Measurements from ENCODE around the gene CMTR1.
A peak's percentile ranks its signal among the peaks of the same experiment; 100 is the strongest.

CMTR1 gene

DNA sequence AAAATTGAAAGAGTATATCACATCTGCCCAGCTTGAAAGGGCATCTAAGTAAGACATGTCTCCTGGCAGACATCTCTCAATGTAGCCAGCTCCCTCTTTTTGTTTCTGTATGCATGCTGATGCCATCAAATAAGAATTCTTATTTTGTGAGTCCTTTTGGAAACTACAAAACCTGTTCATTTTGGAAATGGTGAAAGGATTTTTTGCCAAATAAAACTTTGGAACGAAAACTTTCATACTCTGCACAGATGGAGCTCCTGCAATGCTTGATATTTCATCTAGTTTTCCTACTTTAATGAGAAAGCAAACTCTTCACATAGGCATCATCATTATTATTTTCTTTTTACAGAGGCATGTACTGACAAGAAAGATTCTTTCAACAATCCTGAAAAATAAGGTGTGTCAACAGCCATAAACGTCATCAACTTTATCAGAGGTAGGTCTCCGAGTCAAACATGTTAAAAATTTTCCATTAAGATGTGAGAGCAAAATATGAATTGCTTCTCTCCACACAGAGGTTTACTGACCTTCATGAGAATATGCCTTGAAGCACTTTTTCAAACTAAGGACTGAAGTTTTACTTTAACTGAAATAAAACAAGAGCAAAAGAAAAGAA lies 26.2 kb upstream of the CMTR1 start:
- Histone ChIP-seq H3K4me1 (ENCODE audit: control insufficient read depth, insufficient read depth, low read length) (no peaks in the 10 kb centered on the region), H3K9me3 (ENCODE audit: control insufficient read depth, insufficient read depth, low read depth, low read length) (no peaks in the 10 kb centered on the region), H3K27ac (ENCODE audit: low read depth, low read length) (no peak overlapping the region), H3K4me3 (ENCODE audit: low read depth, low read length) (no peak overlapping the region), H3K36me3 (ENCODE audit: control insufficient read depth, insufficient read depth, low read length) (no peaks in the 10 kb centered on the region), H3K27me3 (ENCODE audit: control insufficient read depth, insufficient read depth, low read length) (no peaks in the 10 kb centered on the region), H3K9ac (ENCODE audit: low read length) (no peak overlapping the region)

DNA sequence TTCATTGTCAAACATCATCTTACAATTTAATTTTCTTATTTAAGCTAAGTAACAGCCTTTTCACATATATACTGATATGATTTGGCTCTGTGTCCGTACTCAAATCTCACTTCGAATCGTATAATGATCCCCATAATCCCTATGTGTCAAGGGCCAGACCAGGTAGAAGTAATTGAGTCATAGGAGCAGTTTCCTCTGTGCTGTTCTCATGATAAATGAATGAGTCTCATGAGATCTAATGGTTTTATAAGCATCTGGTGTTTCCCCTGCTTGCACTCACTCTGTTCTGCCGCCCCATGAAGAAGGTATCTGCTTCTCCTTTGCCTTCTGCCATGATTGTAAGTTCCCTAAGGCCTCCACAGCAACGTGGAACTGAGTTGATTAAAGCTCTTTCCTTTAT lies 25.1 kb upstream of the CMTR1 start:
- no peaks in the 10 kb centered on the region for H3K36me3 ChIP-seq (ENCODE audit: control insufficient read depth, insufficient read depth, low read length)
- no peak overlapping the region for H3K27ac ChIP-seq (ENCODE audit: low read depth, low read length)
- H3K9me3 ChIP-seq (ENCODE audit: control insufficient read depth, insufficient read depth, low read depth, low read length): no peaks in the 10 kb centered on the region
- H3K27me3 ChIP-seq (ENCODE audit: control insufficient read depth, insufficient read depth, low read length): no peaks in the 10 kb centered on the region
- no peak overlapping the region for H3K4me3 ChIP-seq (ENCODE audit: low read depth, low read length)
- H3K9ac ChIP-seq (ENCODE audit: low read length): no peak overlapping the region
- no peaks in the 10 kb centered on the region for H3K4me1 ChIP-seq (ENCODE audit: control insufficient read depth, insufficient read depth, low read length)

DNA sequence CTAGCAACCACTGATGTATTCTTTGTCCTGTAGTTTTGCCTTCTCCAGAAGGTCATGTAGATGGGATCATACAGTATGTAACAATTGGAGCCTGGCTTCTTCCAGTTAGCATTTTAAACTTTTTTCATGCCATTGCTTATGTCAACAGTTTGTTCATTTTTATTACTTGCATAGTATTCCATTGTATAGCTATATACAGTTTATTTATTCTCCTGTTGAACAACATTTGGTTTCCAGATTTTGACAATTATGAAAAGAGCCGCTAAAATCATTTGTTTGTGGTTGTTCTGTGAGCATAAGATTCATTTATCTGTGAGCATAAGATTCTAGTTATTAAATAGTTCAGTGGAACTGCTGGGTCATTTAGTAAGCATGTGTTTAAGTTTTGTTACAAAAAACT lies 23.5 kb upstream of the CMTR1 start:
- H3K27me3 ChIP-seq (ENCODE audit: control insufficient read depth, insufficient read depth, low read length): no peaks in the 10 kb centered on the region
- no peaks in the 10 kb centered on the region for H3K4me1 ChIP-seq (ENCODE audit: control insufficient read depth, insufficient read depth, low read length)
- H3K9me3 ChIP-seq (ENCODE audit: control insufficient read depth, insufficient read depth, low read depth, low read length): no peaks in the 10 kb centered on the region
- no peak overlapping the region for H3K9ac ChIP-seq (ENCODE audit: low read length)
- H3K4me3 ChIP-seq (ENCODE audit: low read depth, low read length): no peak overlapping the region
- no peaks in the 10 kb centered on the region for H3K36me3 ChIP-seq (ENCODE audit: control insufficient read depth, insufficient read depth, low read length)
- no peak overlapping the region for H3K27ac ChIP-seq (ENCODE audit: low read depth, low read length)

DNA sequence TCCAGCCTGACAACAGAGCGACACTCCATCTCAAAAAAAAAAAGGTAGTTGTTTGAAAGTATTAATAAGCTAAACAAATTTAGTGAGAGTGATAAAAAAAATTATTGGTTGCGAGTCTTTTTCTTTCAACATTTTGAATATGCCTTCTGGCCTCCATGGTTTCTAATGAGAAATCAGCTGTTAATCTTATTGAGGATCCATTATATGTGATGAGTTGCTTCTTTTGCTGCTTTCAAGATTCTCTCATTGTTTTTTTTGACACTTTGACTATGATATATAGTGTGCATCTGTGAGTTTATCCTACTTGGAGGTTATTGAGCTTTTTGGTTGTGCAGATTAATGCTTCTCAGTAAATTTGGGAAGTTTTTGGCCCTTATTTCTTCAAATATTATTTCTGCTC lies 15.6 kb upstream of the CMTR1 start:
- Histone ChIP-seq H3K4me3 (ENCODE audit: low read depth, low read length) (no peak overlapping the region), H3K9me3 (ENCODE audit: control insufficient read depth, insufficient read depth, low read depth, low read length) (no peaks in the 10 kb centered on the region), H3K27me3 (ENCODE audit: control insufficient read depth, insufficient read depth, low read length) (no peaks in the 10 kb centered on the region), H3K4me1 (ENCODE audit: control insufficient read depth, insufficient read depth, low read length) (no peaks in the 10 kb centered on the region), H3K27ac (ENCODE audit: low read depth, low read length) (no peak overlapping the region), H3K36me3 (ENCODE audit: control insufficient read depth, insufficient read depth, low read length) (no peaks in the 10 kb centered on the region), H3K9ac (ENCODE audit: low read length) (no peak overlapping the region)

DNA sequence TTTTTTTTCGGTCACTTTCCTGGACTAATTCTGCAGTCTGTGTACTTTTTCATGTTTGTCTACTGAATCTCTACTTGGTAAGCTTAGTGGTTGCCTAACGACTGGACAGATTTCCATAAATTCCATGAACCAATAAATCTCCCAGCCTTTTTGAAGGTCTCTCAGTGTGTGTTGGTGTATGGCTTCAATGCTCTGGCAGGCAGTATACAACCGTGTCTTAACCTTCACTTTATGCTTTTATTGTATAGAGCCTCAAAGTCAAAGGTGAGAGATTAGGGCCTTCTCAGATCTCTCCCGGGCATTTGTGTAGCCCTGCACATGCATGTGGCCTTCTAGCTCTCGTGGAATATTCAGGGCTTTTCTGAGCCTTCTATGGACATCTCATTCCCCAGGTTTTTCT lies 14.3 kb upstream of the CMTR1 start:
- Histone ChIP-seq H3K9me3 (ENCODE audit: control insufficient read depth, insufficient read depth, low read depth, low read length) (no peaks in the 10 kb centered on the region), H3K4me3 (ENCODE audit: low read depth, low read length) (no peak overlapping the region), H3K27me3 (ENCODE audit: control insufficient read depth, insufficient read depth, low read length) (no peaks in the 10 kb centered on the region), H3K9ac (ENCODE audit: low read length) (no peak overlapping the region), H3K36me3 (ENCODE audit: control insufficient read depth, insufficient read depth, low read length) (no peaks in the 10 kb centered on the region), H3K4me1 (ENCODE audit: control insufficient read depth, insufficient read depth, low read length) (no peaks in the 10 kb centered on the region), H3K27ac (ENCODE audit: low read depth, low read length) (no peak overlapping the region)

DNA sequence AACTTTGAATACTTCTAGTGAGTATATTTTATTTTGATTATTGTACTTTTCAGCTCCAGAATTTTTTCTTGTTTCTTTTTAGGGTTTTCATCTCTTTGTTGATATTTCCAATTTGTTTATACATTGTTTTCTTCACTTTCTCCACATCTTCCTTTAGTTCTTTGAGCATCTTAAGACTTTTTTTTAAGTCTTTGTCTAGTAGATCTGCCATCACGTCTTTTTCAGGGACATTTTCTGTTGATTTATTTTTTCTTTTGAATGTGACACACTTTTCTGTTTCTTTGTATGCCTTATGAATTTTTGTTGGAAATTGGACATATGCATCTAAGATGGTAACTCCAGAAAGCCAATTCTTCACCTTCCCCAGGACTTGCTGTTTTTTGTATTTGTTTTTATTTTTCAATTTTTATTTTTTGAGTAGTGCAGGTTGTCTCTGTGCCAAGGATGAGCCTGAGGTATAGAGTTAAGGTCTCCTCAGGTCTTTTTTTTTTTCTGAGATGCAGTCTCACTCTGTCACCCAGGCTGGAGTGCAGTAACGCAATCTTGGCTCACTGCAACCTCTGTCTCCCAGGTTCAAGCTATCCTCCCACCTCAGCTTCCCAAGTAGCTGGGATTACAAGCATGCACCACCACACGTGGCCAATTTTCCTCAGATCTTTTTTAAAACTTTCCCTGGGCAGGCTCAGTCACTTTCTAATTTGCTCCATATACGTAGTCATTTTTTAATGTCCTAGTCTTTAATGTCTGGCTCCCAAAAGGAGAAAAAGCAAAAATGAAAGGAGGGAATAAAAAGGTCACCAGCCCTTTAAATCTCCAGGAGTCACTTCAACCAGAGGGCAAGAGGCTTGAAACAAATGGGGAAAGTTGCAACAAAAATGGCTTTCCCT lies 6.7 kb upstream of the CMTR1 start:
- H3K9ac ChIP-seq (ENCODE audit: low read length): no peak overlapping the region

DNA sequence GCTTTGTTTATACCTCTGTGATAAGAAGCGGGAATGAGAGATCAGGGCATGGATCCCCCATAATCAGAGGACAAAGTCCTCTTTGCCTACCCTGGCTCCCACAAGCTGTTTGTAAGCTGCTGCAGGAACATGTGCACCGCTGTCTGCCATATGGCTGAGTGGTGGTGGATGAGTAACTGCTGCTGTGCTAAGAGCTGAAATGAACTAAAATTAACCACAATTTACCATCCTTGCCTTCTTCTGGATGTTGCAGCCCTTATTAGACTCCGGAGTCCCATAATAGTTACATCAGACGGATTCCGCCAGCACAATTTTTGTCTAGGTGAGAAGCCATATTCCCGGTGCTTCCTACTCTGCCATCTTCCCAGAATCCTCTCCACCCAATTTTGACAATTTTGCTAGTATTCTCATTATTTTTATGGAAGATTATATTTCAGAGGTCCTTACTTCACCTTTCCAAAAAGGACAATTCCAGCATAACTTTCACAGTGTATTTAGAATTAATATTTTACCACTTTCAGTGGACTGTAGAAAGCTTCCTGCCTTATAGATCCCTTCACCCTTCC lies 6.0 kb upstream of the CMTR1 start:
- Histone ChIP-seq H3K36me3 (ENCODE audit: control insufficient read depth, insufficient read depth, low read length) (no peaks in the 10 kb centered on the region), H3K9me3 (ENCODE audit: control insufficient read depth, insufficient read depth, low read depth, low read length) (no peaks in the 10 kb centered on the region), H3K4me3 (ENCODE audit: low read depth, low read length) (no peak overlapping the region), H3K27me3 (ENCODE audit: control insufficient read depth, insufficient read depth, low read length) (no peaks in the 10 kb centered on the region), H3K9ac (ENCODE audit: low read length) (no peak overlapping the region), H3K27ac (ENCODE audit: low read depth, low read length) (no peak overlapping the region), H3K4me1 (ENCODE audit: control insufficient read depth, insufficient read depth, low read length) (no peaks in the 10 kb centered on the region)

More for the DNA sequence above, 6.7 kb upstream of the CMTR1 start:
- Histone ChIP-seq H3K27me3 (ENCODE audit: control insufficient read depth, insufficient read depth, low read length) (no peaks in the 10 kb centered on the region), H3K4me3 (ENCODE audit: low read depth, low read length) (no peak overlapping the region), H3K36me3 (ENCODE audit: control insufficient read depth, insufficient read depth, low read length) (no peaks in the 10 kb centered on the region), H3K4me1 (ENCODE audit: control insufficient read depth, insufficient read depth, low read length) (no peaks in the 10 kb centered on the region), H3K27ac (ENCODE audit: low read depth, low read length) (no peak overlapping the region), H3K9me3 (ENCODE audit: control insufficient read depth, insufficient read depth, low read depth, low read length) (no peaks in the 10 kb centered on the region)

DNA sequence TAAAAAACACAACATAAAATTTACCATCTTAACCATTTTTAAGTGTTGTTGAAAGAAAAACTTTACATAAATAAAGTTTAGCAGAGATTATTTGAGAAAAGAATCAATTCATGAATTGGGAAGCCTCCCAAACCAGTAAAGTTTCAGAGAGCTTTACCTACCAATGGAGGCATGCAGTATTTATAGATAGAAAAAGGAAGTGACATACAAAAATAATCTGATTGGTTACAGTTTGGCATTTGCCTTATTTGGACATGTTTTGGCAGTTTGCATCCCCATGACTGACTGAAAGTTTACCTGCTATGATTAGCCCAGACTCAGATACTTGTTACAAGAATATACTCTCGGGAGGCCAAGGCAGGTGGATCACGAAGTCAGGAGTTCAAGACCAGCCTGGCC lies 3.7 kb upstream of the CMTR1 start:
- no peak overlapping the region for H3K27ac ChIP-seq (ENCODE audit: low read depth, low read length)
- peaks cover 6% of the 10 kb centered on the region; the same call in 1 of the 2 replicates for H3K4me1 ChIP-seq (ENCODE audit: control insufficient read depth, insufficient read depth, low read length)
- no peaks in the 10 kb centered on the region for H3K27me3 ChIP-seq (ENCODE audit: control insufficient read depth, insufficient read depth, low read length)
- no peak overlapping the region for H3K9ac ChIP-seq (ENCODE audit: low read length)
- no peak overlapping the region for H3K4me3 ChIP-seq (ENCODE audit: low read depth, low read length)
- H3K9me3 ChIP-seq (ENCODE audit: control insufficient read depth, insufficient read depth, low read depth, low read length): no peaks in the 10 kb centered on the region
- H3K36me3 ChIP-seq (ENCODE audit: control insufficient read depth, insufficient read depth, low read length): no peaks in the 10 kb centered on the region

DNA sequence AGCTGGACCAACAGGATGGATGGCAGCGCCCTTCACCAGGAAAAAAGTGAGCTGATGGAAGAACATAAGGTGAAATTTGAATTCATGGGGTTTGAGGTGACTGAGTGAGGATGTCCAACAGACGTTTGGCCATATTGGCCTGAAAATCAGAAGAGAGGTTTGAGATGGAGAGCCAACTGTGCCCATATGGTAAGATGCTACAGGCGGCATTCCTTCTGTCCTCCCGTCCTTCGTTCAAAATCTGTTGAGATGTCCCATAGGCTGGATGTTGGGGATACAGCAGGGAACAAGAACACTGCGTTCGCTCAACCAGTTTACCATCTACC lies 468 bp upstream of the CMTR1 start:
- Histone ChIP-seq H3K9me3 (ENCODE audit: control insufficient read depth, insufficient read depth, low read depth, low read length) (no peaks in the 10 kb centered on the region), H3K36me3 (ENCODE audit: control insufficient read depth, insufficient read depth, low read length) (peaks cover 17% of the 10 kb centered on the region), H3K27me3 (ENCODE audit: control insufficient read depth, insufficient read depth, low read length) (no peaks in the 10 kb centered on the region), H3K9ac (ENCODE audit: low read length) (peak overlapping the region; percentile 75), H3K27ac (ENCODE audit: low read depth, low read length) (no peak overlapping the region), H3K4me1 (ENCODE audit: control insufficient read depth, insufficient read depth, low read length) (peaks cover 6% of the 10 kb centered on the region; the same call in 1 of the 2 replicates), H3K4me3 (ENCODE audit: low read depth, low read length) (peak overlapping the region; percentile 75)

DNA sequence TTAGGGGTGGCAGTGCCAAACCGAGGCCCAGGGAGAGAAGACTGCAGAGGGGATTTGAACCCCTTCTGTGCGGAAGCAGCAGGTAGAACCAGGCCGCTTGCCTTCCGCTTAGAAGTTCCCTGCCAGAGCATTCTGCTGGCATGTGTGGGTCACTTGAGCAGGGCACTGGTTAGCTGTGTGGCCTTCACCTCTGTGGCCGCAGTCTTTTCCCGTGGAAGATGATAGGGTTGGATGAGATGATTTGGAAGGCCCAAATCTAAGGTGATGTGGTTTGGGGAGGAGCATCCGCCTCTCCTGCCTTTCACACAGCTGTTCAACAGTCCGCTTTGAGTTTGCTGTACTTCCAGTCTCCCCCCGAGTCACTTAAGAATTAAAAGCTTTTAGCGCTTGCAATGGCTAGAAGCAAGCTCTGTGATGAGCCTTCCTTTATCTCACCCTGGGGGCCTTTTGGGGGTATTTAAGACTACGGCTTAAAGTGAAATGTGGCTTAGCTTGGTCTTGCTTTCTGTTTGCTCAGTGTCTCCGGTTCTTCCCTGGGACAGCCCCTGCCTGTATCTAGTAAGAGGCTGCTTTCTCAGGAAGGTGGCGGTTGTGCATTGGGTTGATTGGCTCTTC lies 743 bp downstream of the CMTR1 start:
- Histone ChIP-seq H3K27ac (ENCODE audit: low read depth, low read length) (peak overlapping the region; percentile 47; the same call in 1 of the 2 replicates), H3K4me1 (ENCODE audit: control insufficient read depth, insufficient read depth, low read length) (peaks cover 6% of the 10 kb centered on the region; the same call in 1 of the 2 replicates), H3K27me3 (ENCODE audit: control insufficient read depth, insufficient read depth, low read length) (no peaks in the 10 kb centered on the region), H3K4me3 (ENCODE audit: low read depth, low read length) (peak overlapping the region; percentile 75), H3K36me3 (ENCODE audit: control insufficient read depth, insufficient read depth, low read length) (peaks cover 25% of the 10 kb centered on the region), H3K9ac (ENCODE audit: low read length) (peak overlapping the region; percentile 75), H3K9me3 (ENCODE audit: control insufficient read depth, insufficient read depth, low read depth, low read length) (no peaks in the 10 kb centered on the region)

DNA sequence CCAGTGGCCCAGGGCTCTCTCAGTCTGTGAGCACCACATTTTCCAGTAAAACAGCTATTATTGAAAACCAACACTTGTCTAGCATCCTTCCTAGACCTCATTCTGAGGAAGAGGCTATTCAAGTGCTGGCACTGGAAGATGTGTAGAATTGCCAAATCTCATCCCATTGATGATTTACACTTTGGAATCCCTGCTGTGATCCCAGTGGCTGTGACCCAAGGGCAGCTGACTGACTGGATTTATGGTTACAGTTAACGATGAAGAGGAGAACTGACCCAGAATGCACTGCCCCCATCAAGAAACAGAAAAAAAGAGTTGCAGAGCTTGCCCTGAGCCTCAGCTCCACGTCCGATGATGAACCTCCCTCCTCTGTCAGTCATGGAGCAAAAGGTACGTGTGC lies 2.4 kb downstream of the CMTR1 start:
- Histone ChIP-seq H3K4me1 (ENCODE audit: control insufficient read depth, insufficient read depth, low read length) (peaks cover 6% of the 10 kb centered on the region; the same call in 1 of the 2 replicates), H3K36me3 (ENCODE audit: control insufficient read depth, insufficient read depth, low read length) (peaks cover 33% of the 10 kb centered on the region), H3K27me3 (ENCODE audit: control insufficient read depth, insufficient read depth, low read length) (no peaks in the 10 kb centered on the region), H3K9me3 (ENCODE audit: control insufficient read depth, insufficient read depth, low read depth, low read length) (no peaks in the 10 kb centered on the region), H3K9ac (ENCODE audit: low read length) (no peak overlapping the region), H3K4me3 (ENCODE audit: low read depth, low read length) (no peak overlapping the region), H3K27ac (ENCODE audit: low read depth, low read length) (no peak overlapping the region)

Data from HUES6 (cell line).